Stimulated activated CD4-positive, alpha-beta T cell treated with anti-CD3 and anti-CD28 coated beads, Interleukin-1b, Interleukin-23, amount 100 ng/mL, for 4 hours (primary cell): ENCODE results near the gene CPXM1.
"Not testable (repeated sequence)": the region's sequence is repeated elsewhere in the genome, so short reads cannot be mapped to it uniquely, and the experiment has no call there.

Experiments used
- DNase-seq, 2 donors: peaks; one replicate each; pipeline ENCODE4 v3.0.0-alpha.2; 2020; ENCODE audit warnings: low read depth in 2 of 2

Gene CPXM1

DNA sequence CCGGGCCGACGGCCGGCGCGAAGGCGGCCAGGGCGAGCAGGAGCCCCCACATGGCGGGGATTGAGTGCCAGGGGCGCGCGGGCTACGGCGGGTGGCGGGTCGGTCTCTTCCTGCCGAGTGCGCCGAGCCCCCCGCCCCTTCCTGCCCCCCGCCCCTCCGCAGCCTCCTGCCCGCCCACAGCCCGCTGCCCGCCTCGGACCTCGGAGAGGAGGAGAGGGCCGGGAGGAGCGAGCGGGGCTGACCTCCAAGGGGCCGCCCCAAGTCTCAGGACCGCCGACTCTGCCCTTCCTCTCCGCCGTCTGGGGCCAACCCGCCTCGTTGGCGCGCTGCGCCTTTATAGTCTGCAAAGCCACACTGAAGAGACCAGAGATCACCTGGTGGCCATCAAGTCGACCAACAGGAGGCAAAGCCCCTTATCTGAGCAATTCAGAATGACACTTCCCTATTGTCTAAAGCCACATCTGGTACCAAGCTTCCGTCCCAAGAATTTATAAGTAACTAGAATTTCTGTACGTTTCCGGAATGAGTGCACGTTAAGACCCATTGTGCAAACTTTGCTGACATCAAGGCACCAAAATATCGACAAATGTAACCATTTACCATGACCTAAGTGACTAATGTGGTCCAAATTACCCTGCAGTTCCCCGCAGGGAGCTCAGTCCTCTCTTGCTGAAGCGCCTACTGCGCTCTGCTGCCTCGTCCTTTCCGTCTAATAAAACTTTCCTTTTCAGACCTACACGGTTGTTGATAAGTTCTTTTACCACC, at the start of gene CPXM1:
Gene CPXM1 (minus strand): TSS at position 107 of the 765 bp plus-strand sequence. CDS start 55 bp downstream, at position 52.
- no peak for DNase-seq

DNA sequence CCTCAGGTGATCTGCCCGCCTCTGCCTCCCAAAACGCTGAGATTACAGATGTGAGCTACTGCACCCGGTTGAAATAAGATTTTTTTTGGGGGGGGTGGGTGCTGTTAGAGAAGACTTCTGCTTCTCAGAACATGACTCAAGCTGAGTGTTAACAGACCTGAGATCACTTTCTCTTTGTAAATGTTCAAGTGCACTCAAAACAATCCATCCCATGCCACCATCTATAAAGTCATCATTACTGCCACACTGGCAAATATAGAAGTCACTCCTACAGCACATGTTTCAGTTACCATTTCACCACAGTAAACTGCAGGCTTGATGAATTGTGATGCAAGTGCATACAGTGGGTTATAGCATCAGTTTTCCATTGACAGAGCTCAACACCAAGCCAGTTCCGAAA, 49.1 kb upstream of the CPXM1 start:
- no peak for DNase-seq

GRCh38 chr20:2847802-2848201, 47.4 kb upstream of the CPXM1 start:
- no peak for DNase-seq

DNA sequence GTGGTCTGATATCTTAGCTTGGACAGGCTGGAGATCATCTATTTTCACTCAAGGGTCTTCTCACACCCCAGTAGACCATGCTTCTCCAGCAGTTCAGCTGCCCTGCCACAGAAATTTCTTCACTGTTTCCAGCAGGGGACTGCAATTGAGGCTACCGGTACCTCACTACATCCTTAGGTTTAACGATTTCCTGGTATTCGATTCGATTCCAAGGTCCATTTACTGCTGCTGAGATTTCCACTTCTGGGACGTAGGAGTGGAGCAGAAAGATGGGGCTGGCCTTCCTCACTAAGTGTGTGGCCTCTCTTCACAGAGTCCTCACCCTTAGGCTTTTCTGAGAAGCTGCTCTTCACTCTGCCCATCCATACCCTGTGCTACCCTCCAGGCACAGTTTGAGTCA, 46.3 kb upstream of the CPXM1 start:
- DNase-seq = no peak

DNA sequence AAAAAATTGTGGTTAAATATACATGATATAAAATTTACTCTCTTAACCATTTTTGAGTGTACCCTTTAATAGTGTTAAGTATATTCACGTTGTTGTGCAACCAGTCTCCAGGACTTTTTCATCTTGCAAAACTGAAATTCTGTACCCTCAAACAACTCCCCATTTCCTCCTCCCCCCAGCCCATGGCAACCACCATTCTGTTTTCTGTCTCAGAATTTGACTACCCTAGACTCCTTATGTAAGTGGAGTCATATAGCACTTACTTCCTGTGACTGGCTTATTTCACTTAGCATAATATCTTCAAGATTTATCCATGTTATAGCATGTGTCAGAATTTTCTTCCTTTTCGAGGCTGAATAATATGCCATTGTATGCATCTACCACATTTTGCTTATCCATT, 45.2 kb upstream of the CPXM1 start:
- DNase-seq = no peak

DNA sequence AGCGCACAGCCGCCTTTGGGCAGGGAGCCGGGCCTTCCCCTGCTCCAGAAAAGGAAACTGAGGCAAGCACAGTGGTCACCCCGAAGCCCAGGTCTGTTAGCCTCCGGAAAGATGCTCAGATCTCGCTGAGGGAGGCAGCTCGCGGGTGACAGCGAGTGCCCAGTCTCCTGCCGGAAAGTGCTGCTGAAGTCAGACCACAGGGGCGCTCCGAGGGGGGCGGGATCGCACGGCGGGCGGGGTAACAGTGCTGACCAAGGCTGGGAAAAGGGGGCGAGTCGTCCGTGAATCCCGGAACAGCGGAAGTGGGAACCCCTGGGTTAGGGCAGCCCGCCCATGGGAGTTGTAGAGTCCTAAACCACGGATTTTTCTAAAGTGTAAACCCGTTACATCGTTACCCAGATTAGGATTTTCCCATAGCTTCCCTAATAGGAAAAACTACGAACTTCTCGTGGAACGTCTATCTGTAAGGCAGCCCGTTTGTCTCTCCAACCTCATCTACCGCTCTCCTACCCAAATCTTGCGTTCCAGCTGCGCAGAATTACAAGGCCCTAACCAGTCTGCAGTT, 40.6 kb upstream of the CPXM1 start:
- peak in 1 of 2 donors; percentile 29 for DNase-seq

GRCh38 chr20:2840138-2840966, 39.9 kb upstream of the CPXM1 start, which contains the start of the genes PCED1A and VPS16:
PCED1A (minus strand) TSS chr20:2840655; CDS start chr20:2839912, 743 bp downstream.
VPS16 (plus strand) TSS chr20:2840745; CDS start chr20:2840775, 30 bp downstream.
- DNase-seq = peak; percentile 79 to 84

DNA sequence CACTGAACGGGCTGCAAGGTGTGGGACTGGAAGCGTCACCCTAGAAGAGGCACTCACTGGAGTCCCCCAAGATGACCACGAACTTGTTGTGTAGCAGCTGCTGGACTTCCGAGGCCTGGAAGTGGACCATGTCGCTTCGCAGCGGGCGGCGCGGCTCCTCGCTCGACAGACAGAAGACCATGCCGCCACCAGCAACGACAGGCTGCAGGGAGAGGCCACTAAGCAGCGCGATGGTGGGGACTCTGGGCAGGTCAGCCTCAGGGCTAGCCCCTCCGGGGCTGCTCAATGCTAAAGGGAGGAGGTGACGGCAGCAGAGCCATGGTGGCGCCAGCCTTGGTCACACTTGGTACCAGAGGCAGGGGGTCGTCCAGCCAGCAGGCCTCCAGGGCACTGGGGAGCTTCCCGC, 39.3 kb upstream of the CPXM1 start:
- no peak for DNase-seq

DNA sequence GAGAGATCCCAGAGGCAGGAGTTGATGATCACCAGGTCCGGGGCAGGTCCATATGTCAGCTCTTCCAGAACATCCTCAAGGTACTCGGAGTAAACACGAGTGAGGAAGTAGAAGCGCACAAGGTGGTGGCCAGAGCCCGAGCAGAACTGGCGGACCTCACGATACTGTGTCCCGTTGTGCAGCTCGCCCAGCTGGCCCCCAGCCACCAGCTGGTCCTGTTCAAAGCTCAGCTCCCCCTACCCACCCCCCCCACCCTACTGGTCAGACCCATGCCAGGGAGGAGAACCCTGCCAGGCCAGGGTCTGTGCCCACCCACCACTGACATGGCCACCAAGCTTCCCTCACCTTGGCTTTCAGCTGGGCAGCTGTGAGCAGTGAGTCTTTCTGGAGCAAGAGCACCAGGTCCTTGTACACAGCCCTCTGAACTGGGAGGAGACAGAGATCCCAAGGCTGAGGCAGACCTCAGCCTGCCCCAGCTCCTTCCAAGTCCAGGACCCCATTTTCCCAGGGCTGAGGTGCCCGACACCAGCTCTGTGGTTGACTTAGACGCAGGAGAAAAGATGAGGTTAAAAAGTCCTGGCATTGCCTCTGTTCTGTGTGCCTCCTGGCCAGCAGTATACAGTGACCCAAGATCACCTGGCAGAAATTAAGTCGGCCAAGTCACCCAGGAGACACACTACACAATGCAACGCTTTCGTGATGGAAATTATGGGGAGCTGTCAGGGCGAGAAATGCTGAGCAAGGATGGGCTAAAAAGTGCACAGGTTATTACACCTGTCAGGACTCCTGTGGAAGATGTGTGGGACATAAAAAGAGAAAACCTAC, 38.6 kb upstream of the CPXM1 start:
- no peak for DNase-seq

DNA sequence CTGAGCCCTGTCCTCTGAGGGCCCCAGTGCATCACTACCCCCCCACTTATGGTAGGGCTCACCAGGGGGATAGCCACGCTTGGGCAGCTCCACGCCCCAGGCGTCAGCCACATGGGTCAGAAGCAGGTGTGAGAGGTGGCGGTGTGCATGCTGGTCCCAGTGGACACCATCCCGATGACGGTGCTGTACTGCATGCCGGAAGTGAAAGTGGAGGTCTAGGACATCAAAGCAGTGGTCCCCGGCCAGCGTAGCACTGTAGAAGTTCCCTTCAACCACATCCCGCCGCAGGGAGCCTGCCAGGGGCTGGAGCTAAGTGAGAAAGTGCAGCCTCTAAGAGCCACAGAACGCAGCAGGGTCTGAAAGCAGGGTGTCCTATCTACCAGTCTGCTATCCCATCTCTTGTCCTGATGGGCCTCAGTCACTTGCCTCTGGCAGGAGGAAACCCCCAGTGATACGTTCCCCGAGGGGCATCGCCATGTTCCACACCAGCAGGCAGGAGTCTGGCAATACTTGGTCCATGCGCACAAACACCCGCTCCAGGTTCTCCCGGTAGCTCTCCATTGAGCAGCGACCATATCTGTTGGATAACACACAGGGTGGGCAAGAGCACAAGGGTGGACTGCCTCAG, 37.9 kb upstream of the CPXM1 start:
- no peak for DNase-seq

- no peak for DNase-seq
These were observed 37.0 kb upstream of the CPXM1 start for GRCh38 chr20:2837221-2837960.

- no peak for DNase-seq
These were observed 35.6 kb upstream of the CPXM1 start for GRCh38 chr20:2836035-2836434.

DNA sequence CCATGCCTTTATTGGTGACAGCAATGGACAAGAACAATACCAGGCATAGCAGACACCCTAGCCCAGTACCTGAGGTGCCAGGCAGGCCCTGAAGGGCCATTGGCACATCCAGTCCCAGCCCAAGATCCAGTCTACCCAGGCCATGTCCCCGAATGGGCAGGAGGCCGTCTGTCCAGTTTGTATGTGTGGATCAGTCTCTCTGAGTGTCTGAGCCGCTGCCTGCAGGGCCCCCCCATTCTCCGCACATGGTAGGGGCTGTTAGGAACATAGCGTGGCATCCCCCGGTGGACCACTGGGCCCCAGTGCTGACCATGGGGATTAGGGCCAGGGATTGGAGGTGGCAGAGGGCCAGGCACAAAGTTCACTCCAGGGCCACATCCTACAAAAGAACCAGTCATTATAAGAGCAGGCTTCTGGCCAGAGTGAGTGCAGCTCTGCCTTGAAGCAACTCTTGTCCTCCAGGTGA, 34.9 kb upstream of the CPXM1 start:
- no peak for DNase-seq

DNA sequence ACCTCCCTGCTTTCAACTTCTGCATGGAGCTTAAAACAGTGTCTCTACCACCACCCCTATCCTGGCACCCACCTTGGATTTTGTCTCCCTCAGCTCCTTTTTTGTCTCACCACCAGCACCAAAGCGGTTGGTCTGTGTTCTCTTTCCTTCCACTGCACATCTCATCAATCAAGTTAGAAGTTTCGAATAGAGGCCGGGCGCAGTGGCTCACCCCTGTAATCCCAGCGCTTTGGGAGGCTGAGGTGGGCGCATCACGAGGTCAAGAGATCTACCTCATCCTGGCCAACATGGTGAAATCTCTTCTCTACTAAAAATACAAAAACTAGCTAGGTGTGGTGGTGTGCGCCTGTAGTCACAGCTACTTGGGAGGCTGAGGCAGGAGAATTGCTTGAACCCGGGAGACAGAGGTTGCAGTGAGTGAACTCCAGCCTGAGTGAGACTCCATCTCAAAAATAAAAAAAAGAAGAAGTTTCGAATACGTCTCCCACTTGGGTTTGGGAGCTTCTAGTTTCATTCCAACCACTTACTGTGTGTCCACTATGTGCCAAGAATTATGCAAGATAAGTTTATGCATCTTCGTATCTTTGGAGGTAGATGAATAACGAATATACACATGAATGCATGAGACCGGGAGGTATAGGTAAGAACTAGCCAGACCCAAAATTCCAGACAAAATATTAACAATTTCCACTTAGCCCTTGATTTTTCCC, 34.1 kb upstream of the CPXM1 start:
- DNase-seq = no peak

- DNase-seq = no peak
These were observed 33.3 kb upstream of the CPXM1 start for GRCh38 chr20:2833761-2834160.

DNA sequence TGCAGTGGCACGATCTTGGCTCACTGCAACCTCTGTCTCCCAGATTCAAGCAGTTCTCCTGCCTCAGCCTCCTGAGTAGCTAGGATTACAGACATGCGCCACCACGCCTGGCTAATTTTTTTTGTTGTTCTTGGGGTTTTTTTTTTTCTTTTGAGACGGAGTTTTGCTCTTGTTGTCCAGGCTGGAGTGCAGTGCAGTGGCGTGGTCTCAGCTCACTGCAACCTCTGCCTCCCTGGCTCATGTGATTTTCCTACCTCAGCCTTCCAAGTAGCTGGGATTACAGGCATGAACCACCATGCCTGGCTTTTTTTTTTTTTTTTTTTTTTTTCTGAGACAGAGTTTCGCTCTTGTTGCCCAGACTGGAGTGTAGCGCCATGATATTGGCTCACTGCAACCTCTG, 30.8 kb upstream of the CPXM1 start:
- not testable (repeated sequence) for DNase-seq

DNA sequence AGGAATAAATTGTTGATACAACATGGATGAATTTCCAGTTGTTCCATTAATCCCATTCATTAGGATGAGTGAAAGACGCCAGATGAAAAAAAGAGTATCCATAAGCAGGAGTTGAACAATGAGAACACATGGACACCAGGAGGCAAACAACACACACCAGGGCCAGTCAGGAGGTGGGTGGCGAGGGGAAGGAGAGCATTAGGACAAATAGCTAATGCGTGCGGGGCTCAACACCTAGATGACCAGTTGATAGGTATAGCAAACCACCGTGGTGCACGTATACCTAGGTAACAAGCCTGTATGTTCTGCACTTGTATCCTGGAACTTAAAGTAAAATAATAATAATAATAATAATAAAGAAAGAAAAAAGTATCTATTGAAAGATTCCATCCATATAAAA, 28.9 kb upstream of the CPXM1 start:
- DNase-seq = no peak

DNA sequence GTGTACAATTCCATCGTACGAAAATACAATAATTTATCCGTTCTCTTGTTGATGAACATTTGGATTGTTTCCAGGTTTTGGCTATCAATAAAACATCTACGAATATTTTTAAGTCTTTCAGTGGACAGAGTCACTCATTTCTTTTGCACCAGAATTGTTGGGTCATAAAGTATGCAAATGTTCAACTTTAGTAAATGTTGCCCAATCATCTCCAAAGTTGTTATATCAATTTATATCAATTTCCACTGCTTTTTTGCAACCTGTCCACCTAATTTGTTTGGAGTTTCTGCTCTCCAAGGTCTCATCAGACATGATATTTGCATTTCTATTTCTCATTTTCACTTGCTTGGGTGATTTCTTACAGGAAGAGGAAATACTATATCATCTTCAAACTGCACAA, 26.2 kb upstream of the CPXM1 start:
- DNase-seq = no peak

- no peak for DNase-seq
These were observed 25.3 kb upstream of the CPXM1 start for GRCh38 chr20:2825761-2826160.

- no peak for DNase-seq
These were observed 21.6 kb upstream of the CPXM1 start for GRCh38 chr20:2822073-2822472.
